ENCODE results near the gene EPHB1.

GRCh38 chr3:135159681-135160247, 364.7 kb downstream of the EPHB1 start:
- no peak for TF ChIP-seq EZH2 (IDR thresholded peaks at IDR 0.05; ENCODE audit: borderline replicate concordance, low read depth, low read length, severe bottlenecking)
- TF ChIP-seq CTCF (IDR thresholded peaks at IDR 0.05; ENCODE audit: extremely low read depth in 1 of 2, insufficient read depth in 1 of 2, low read depth in 1 of 2, low read length in 2 of 2): no peak
- no peak for TF ChIP-seq POLR2A (IDR thresholded peaks at IDR 0.05; ENCODE audit: low read depth, low read length)
- no peak for TF ChIP-seq POLR2AphosphoS5 (IDR thresholded peaks at IDR 0.05; ENCODE audit: insufficient read depth, low read depth, low read length)
- no peak for TF ChIP-seq GATA2 (IDR thresholded peaks at IDR 0.05; ENCODE audit: insufficient read depth, insufficient read length, low read depth, low read length)
- TF ChIP-seq FOS (IDR thresholded peaks at IDR 0.05; ENCODE audit: borderline replicate concordance, insufficient read depth, low read length): no peak
- TF ChIP-seq MAX (IDR thresholded peaks at IDR 0.05; ENCODE audit: insufficient read depth, insufficient read length): no peak
- no peak for TF ChIP-seq MYC (IDR thresholded peaks at IDR 0.05; ENCODE audit: low read depth, low read length)
